Psoas muscle (tissue), 8 donors: ENCODE data around the gene ANKS4B. TPM values are rescaled to one million over a fixed set of nuclear protein-coding genes. Genes with fewer than 3 reads are reported as not detected.
"Not testable (repeated sequence)": the region's sequence is repeated elsewhere in the genome, so short reads cannot be mapped to it uniquely, and the experiment has no call there.

ENCODE experiments used
- ATAC-seq, 4 donors: fragments of 200-7000 bp; cut with Tn5 transposase; one replicate each; pipeline ENCODE4 v1.9.1; 2020; ENCODE audit warnings: moderate library complexity in 3 of 4, mild to moderate bottlenecking in 2 of 4
- DNase-seq, 2 donors: peaks; one replicate each; pipeline ENCODE4 v3.0.0-alpha.2; 2020
- H3K27ac ChIP-seq: fragments of 200-600 bp; one replicate; pipeline ENCODE4 v1.8.0; 2022
- H3K27me3 ChIP-seq, 3 donors: fragments of 200-600 bp in 1 of 3; one replicate each; pipeline versions ENCODE4 v1.6.1 to v1.8.0; 2013 to 2022; ENCODE audit warnings: low read length in 2 of 3, mild to moderate bottlenecking in 2 of 3, moderate library complexity in 1 of 3; ENCODE audit not compliant: insufficient read depth in 3 of 3
- H3K36me3 ChIP-seq, 2 donors: fragments of 200-600 bp in 1 of 2; one replicate each; pipeline versions ENCODE4 v1.6.1 to v1.8.0; 2013 to 2022; ENCODE audit warnings: low read depth in 1 of 2, mild to moderate bottlenecking in 1 of 2, moderate library complexity in 1 of 2; ENCODE audit not compliant: insufficient read depth in 1 of 2
- H3K4me1 ChIP-seq: fragments of 200-600 bp; one replicate; pipeline ENCODE4 v1.8.0; 2022
- H3K4me3 ChIP-seq: fragments of 200-600 bp; one replicate; pipeline ENCODE4 v1.8.0; 2022; ENCODE audit warnings: mild to moderate bottlenecking
- H3K9me3 ChIP-seq: fragments of 200-600 bp; one replicate; pipeline ENCODE4 v1.8.0; 2022
- WGBS, 3 donors: extraction: QIAGEN DNeasy Blood & Tissue Kit; methylation state at CpG; one replicate each; pipeline versions ENCODE4 v1.1.6 to v1.1.7; 2013; 5-methylcytosine and 5-hydroxymethylcytosine counted together
- intact Hi-C, 2 donors: fragments of 100-400 bp; cut with DNase I; formaldehyde crosslinking; loops; one replicate each; pipeline versions ENCODE4 v1.11.0 to v1.14.2; 2022
- polyA plus RNA-seq, 3 donors: library from polyadenylated mRNA; stranded (reverse); fragments of 200-250 nt; gene quantifications; one replicate each; pipeline ENCODE4 v1.2.3, GENCODE V29; 2013
- total RNA-seq, 4 donors: library from RNA; stranded (reverse); fragmentation: NEBNext Ultra II Directional in 2 of 4; extraction: Animal tissue kit (Norgen Biotek cat#: 25700) in 2 of 4; gene quantifications; one replicate each; pipeline versions ENCODE4 v1.2.1 to v1.2.4, GENCODE V29; 2021 to 2023
- TF ChIP-seq, protein P1 (sequence below): fragments of 200-600 bp; IDR thresholded peaks from one replicate; pipeline ENCODE4 v1.8.0; 2022; ENCODE audit warnings: antibody characterized with exemption
- donor health status: healthy with polysubstance abuse.
- donor health status: DM: no; HTN: no; CAD: no; lungs with moderate emphysema.
- donor health status: Bipolar disorder and iron deficiency.
- donor health status: healthy.
- donor health status: DM: yes; HTN: yes; CAD: no.
- donor health status: DM: no; HTN: no; CAD: no.
- donor health status: DM: no; HTN: no; CAD: no.
- donor health status: DM: yes; HTN: yes; CAD: no.

ANKS4B gene
- total and polyA plus RNA-seq, 7 donors = 0.01 TPM; not detected in 6

- WGBS, 3 donors = 14 to 27% (median 19%) methylated on average over 6 of the region's 6 CpGs
- TF ChIP-seq, protein P1, sequence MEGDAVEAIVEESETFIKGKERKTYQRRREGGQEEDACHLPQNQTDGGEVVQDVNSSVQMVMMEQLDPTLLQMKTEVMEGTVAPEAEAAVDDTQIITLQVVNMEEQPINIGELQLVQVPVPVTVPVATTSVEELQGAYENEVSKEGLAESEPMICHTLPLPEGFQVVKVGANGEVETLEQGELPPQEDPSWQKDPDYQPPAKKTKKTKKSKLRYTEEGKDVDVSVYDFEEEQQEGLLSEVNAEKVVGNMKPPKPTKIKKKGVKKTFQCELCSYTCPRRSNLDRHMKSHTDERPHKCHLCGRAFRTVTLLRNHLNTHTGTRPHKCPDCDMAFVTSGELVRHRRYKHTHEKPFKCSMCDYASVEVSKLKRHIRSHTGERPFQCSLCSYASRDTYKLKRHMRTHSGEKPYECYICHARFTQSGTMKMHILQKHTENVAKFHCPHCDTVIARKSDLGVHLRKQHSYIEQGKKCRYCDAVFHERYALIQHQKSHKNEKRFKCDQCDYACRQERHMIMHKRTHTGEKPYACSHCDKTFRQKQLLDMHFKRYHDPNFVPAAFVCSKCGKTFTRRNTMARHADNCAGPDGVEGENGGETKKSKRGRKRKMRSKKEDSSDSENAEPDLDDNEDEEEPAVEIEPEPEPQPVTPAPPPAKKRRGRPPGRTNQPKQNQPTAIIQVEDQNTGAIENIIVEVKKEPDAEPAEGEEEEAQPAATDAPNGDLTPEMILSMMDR = no peak
- Histone ChIP-seq H3K4me3 (no peak overlapping the region), H3K36me3 (no peaks in the 10 kb centered on the region), H3K27ac (no peak overlapping the region), H3K4me1 (no peaks in the 10 kb centered on the region), H3K9me3 (no peaks in the 10 kb centered on the region), H3K27me3 (no peaks in the 10 kb centered on the region)
- intact Hi-C loops = no loop called here
- ATAC-seq (no peak), DNase-seq (no peak)
Measured at GRCh38 chr16:21194771-21195301, 38.7 kb upstream of the ANKS4B start.

DNA sequence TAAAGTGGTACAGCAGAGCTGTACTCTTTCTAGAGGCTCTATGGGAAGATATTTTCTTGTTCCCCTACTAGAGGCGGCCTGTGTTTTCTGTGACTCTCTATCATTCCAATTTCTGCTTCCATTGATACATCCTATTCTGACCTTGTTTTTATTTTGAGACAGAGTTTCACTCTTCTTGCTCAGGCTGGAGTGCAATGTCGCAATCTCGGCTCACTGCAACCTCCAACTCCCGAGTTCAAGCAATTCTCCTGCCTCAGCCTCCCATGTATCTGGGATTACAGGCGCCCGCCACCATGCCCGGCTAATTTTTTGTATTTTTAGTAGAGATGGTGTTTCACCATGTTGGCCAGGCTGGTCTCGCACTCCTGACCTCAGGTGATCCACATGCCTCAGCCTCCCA, 38.2 kb upstream of the ANKS4B start:
- intact Hi-C loops, H3K4me3 ChIP-seq, H3K27me3 ChIP-seq, ATAC-seq, H3K27ac ChIP-seq, H3K36me3 ChIP-seq, DNase-seq, H3K9me3 ChIP-seq, H3K4me1 ChIP-seq: not testable (repeated sequence)
- WGBS, 3 donors = 93 to 95% (median 94%) methylated on average over 8 of the region's 8 CpGs

DNA sequence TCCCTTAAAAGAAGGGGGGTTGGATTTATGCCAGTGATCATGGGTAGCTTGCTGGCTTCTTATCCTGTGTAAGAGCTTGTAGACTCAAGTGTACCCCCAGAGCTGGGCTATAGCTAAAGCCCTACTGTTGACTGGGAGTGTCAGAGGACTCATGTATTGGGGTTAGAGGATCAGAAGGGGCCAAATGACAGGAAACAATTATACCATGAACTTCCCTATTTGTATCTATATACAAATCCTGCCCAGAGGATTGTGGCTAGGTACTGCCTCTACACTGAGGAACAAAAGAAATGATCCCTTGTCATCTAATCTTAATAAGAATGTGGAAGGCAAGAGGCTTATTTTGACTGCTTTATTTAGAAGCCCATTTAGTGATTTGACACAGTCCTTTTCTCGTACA, 36.4 kb upstream of the ANKS4B start:
- Histone ChIP-seq H3K9me3 (no peaks in the 10 kb centered on the region), H3K27me3 (no peaks in the 10 kb centered on the region), H3K36me3 (no peaks in the 10 kb centered on the region), H3K4me1 (no peaks in the 10 kb centered on the region), H3K4me3 (no peak overlapping the region), H3K27ac (no peak overlapping the region)
- ATAC-seq (no peak), DNase-seq (no peak)
- intact Hi-C loops = no loop called here
- TF ChIP-seq, protein P1 = no peak
- 75 to 88% (median 84%) methylated on average over 1 of the region's 1 CpG for WGBS, 3 donors

DNA sequence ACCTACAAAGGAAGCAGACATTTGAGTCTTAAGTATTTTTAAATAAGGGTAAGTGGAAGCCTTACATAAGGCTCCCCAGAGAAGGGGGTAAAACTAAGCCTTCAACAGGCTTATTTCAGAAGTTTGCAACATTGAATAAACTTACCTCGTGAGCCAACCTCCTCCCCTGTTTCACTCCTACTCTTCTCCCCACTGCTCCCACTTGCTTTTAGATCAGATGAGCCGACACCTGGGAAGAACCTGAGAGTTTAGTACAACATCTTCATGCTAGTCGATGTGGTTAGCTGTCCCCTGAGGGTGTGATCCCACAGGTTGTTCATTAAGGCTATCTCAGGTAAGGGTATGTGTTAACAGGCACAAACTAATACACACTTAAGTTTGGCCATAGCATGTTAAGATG, 35.9 kb upstream of the ANKS4B start:
- no peaks in the 10 kb centered on the region for H3K9me3 ChIP-seq
- WGBS, 3 donors = 78 to 95% (median 85%) methylated on average over 3 of the region's 3 CpGs
- TF ChIP-seq, protein P1 = no peak
- H3K36me3 ChIP-seq = no peaks in the 10 kb centered on the region
- no peak overlapping the region for H3K4me3 ChIP-seq
- no peaks in the 10 kb centered on the region for H3K27me3 ChIP-seq
- no peaks in the 10 kb centered on the region for H3K4me1 ChIP-seq
- no peak overlapping the region for H3K27ac ChIP-seq
- intact Hi-C loops = no loop called here
- DNase-seq (no peak), ATAC-seq (no peak)

DNA sequence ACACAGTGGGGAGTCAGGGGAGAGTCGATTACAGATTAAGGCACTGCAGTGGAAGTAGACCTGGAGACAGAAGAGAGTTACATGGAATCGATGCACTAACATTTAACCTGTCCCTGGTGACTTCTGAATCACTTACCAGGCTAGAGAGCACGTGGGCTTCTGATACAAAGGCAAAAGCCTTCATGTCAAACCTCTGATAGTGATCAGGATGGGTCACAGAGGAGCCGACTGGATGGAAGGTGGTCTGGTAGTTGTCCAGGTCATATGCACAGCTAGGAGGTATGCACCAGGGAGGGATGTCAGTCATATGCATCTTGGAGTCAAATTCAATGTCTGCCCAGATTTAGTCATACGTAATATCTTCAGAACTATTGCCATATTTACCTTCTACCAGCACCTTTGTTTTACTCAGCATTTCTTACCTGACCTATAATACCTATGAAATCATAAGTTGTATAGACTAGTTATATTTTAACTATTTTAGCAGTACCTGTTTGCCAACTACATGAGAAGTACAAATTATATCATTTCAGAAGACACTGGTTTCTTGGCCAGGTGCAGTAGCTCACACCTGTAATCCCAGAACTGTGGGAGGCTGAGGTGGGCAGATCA, 33.8 kb upstream of the ANKS4B start:
- Histone ChIP-seq H3K9me3 (no peaks in the 10 kb centered on the region), H3K36me3 (no peaks in the 10 kb centered on the region), H3K4me1 (no peaks in the 10 kb centered on the region), H3K27me3 (no peaks in the 10 kb centered on the region), H3K27ac (no peak overlapping the region), H3K4me3 (no peak overlapping the region)
- intact Hi-C loops = no loop called here
- DNase-seq (no peak), ATAC-seq (no peak)
- WGBS, 3 donors = 75 to 76% (median 75%) methylated on average over 5 of the region's 5 CpGs
- TF ChIP-seq, protein P1 = no peak
